Articular chondrocyte of knee joint (primary cell): ENCODE results near the gene OLIG1. TPM values are rescaled to one million over a fixed set of nuclear protein-coding genes. Genes with fewer than 3 reads are reported as not detected.

ENCODE experiments used
- total RNA-seq: library from RNA; depleted of rRNA; stranded (reverse); fragments of >200 nt; gene quantifications from 2 replicates; pipeline ENCODE4 v1.2.3, GENCODE V29; 2012

OLIG1 gene
- not detected in 2 replicates for total RNA-seq

GRCh38 chr21:33069994-33070743 lies at the start of gene OLIG1:
OLIG1 (plus strand) TSS chr21:33070141; CDS start chr21:33070247, 106 bp downstream.

GRCh38 chr21:33025489-33026442 lies 44.2 kb upstream of the OLIG1 start, which contains the start of gene OLIG2:
OLIG2 (plus strand) TSS chr21:33025935; CDS start chr21:33026863, 928 bp downstream.

Other genes starting within 250 kb of the OLIG1 start
- gene OLIG2, start 44.2 kb upstream of the OLIG1 start, total RNA-seq = not detected in 2 replicates
- 7.2 and 7.9 TPM in 2 replicates for gene IFNAR2, start 159.8 kb downstream of the OLIG1 start, total RNA-seq
- 60.6 and 65.7 TPM in 2 replicates for gene IL10RB, start 196.2 kb downstream of the OLIG1 start, total RNA-seq